ENCODE results near the gene FAM210A. TPM values are rescaled to one million over a fixed set of nuclear protein-coding genes. Genes with fewer than 3 reads are reported as not detected.

The FAM210A gene
- total RNA-seq, 1 donor from 2014 or later, result 15.1 TPM

- H3F3A ChIP-seq (ENCODE audit: low read depth), result no peaks in the 10 kb centered on the region
- no peaks in the 10 kb centered on the region for H3K9me3 ChIP-seq (ENCODE audit: low read depth)
- no peak overlapping the region for H3K4me2 ChIP-seq
- H3K4me3 ChIP-seq, result no peak overlapping the region
- no peak overlapping the region for H3K27ac ChIP-seq
- no peaks in the 10 kb centered on the region for H3K27me3 ChIP-seq
- H3K4me3 Mint-ChIP-seq, result no peak overlapping the region
- no peaks in the 10 kb centered on the region for H3K4me1 ChIP-seq
- peaks cover 2% of the 10 kb centered on the region for H3K9me3 Mint-ChIP-seq
- H3K36me3 ChIP-seq, result no peaks in the 10 kb centered on the region
- H2AFZ ChIP-seq (replicated peaks), result no peak overlapping the region
- no peak overlapping the region for H3K27ac Mint-ChIP-seq
- no peaks in the 10 kb centered on the region for H3K79me2 ChIP-seq (ENCODE audit: low read depth)
- TF ChIP-seq EZH2phosphoT487 (IDR thresholded peaks at IDR 0.05) (no peak), EZH2 (IDR thresholded peaks at IDR 0.05) (no peak), CTCF (IDR thresholded peaks at IDR 0.05) (no peak)
- DNase-seq (ENCODE audit: low spot score), result no peak
- H3K36me3 Mint-ChIP-seq, result no peaks in the 10 kb centered on the region
- peaks cover 2% of the 10 kb centered on the region for H3K27me3 Mint-ChIP-seq (ENCODE audit: insufficient read depth, low read depth)
- H3K9ac ChIP-seq, result no peak overlapping the region
- peaks cover 29% of the 10 kb centered on the region for H3K4me1 Mint-ChIP-seq
- H4K20me1 ChIP-seq (ENCODE audit: low read depth), result no peaks in the 10 kb centered on the region
Measured at GRCh38 chr18:13621886-13622619, 104.3 kb downstream of the FAM210A start.

DNA sequence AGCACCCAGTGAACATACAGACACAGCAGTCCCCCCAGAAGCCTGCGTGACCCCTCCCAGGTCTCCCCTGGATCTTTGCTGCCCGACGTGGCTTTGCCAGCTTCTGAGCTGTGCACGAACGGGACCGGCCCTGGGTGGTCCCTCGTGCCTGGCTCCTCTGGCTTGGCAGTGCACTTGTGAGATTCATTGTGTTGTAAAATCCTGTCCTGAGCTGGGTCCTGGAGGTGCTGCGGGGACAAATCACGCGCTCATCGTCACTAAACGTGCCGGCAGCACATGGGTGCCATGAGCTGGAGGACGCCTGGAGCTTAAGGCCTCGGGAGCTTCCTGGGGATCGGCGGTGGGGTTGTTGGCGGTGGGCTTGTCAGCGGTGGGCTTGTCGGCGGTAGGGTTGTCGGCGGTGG lies 104.9 kb downstream of the FAM210A start:
- no peaks in the 10 kb centered on the region for H3K27me3 ChIP-seq
- no peaks in the 10 kb centered on the region for H3K36me3 ChIP-seq
- H3F3A ChIP-seq (ENCODE audit: low read depth), result no peaks in the 10 kb centered on the region
- no peaks in the 10 kb centered on the region for H3K36me3 Mint-ChIP-seq
- TF ChIP-seq EZH2 (IDR thresholded peaks at IDR 0.05), result no peak
- TF ChIP-seq CTCF (IDR thresholded peaks at IDR 0.05), result no peak
- no peak for TF ChIP-seq EZH2phosphoT487 (IDR thresholded peaks at IDR 0.05)
- H3K4me3 Mint-ChIP-seq, result no peak overlapping the region
- H3K27ac ChIP-seq, result no peak overlapping the region
- peaks cover 2% of the 10 kb centered on the region for H3K9me3 Mint-ChIP-seq
- no peak overlapping the region for H3K9ac ChIP-seq
- peaks cover 2% of the 10 kb centered on the region for H3K27me3 Mint-ChIP-seq (ENCODE audit: insufficient read depth, low read depth)
- H3K4me1 Mint-ChIP-seq, result peaks cover 28% of the 10 kb centered on the region
- no peak overlapping the region for H3K4me3 ChIP-seq
- H3K9me3 ChIP-seq (ENCODE audit: low read depth), result no peaks in the 10 kb centered on the region
- no peaks in the 10 kb centered on the region for H4K20me1 ChIP-seq (ENCODE audit: low read depth)
- no peaks in the 10 kb centered on the region for H3K79me2 ChIP-seq (ENCODE audit: low read depth)
- DNase-seq (ENCODE audit: low spot score), result no peak
- no peak overlapping the region for H2AFZ ChIP-seq (replicated peaks)
- H3K27ac Mint-ChIP-seq, result no peak overlapping the region
- no peaks in the 10 kb centered on the region for H3K4me1 ChIP-seq
- no peak overlapping the region for H3K4me2 ChIP-seq

DNA sequence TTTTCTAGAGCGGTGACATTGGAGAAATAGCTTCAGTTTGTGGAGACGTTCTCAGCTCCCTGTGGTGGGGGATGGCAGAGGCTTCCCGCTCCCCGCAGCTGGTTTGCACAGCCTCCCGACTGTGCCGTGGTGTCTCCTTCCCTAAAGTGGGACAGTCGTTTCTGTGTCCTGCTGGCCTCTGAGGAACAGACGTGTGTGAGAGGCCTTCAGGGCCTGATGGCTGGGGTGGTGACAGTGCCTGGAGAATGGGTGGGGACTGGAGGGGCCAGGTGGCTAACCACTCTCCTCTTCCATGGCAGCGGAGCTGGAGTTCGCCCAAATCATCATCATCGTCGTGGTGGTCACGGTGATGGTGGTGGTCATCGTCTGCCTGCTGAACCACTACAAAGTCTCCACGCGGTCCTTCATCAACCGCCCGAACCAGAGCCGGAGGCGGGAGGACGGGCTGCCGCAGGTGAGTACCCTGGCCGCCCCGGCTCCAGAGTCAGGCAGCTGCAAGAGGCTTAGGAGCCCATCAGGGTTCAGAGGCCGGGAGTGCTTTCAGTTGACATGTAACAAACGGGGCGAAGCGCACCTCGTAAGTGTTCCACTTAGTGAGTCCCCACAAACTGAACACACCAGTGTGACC lies 105.4 kb downstream of the FAM210A start:
- no peaks in the 10 kb centered on the region for H3K9me3 ChIP-seq (ENCODE audit: low read depth)
- H3K4me3 Mint-ChIP-seq, result no peak overlapping the region
- H3K4me1 ChIP-seq, result no peaks in the 10 kb centered on the region
- H3K27ac Mint-ChIP-seq, result no peak overlapping the region
- H3K4me1 Mint-ChIP-seq, result peaks cover 27% of the 10 kb centered on the region
- no peak overlapping the region for H3K27ac ChIP-seq
- peaks cover 2% of the 10 kb centered on the region for H3K9me3 Mint-ChIP-seq
- H4K20me1 ChIP-seq (ENCODE audit: low read depth), result no peaks in the 10 kb centered on the region
- H3K4me2 ChIP-seq, result no peak overlapping the region
- no peak for DNase-seq (ENCODE audit: low spot score)
- H2AFZ ChIP-seq (replicated peaks), result no peak overlapping the region
- no peak for TF ChIP-seq EZH2 (IDR thresholded peaks at IDR 0.05)
- TF ChIP-seq EZH2phosphoT487 (IDR thresholded peaks at IDR 0.05), result no peak
- TF ChIP-seq CTCF (IDR thresholded peaks at IDR 0.05), result no peak
- no peak overlapping the region for H3K9ac ChIP-seq
- no peaks in the 10 kb centered on the region for H3K27me3 ChIP-seq
- no peaks in the 10 kb centered on the region for H3K36me3 ChIP-seq
- H3K79me2 ChIP-seq (ENCODE audit: low read depth), result no peaks in the 10 kb centered on the region
- peaks cover 2% of the 10 kb centered on the region for H3K27me3 Mint-ChIP-seq (ENCODE audit: insufficient read depth, low read depth)
- H3K4me3 ChIP-seq, result no peak overlapping the region
- H3K36me3 Mint-ChIP-seq, result no peaks in the 10 kb centered on the region
- H3F3A ChIP-seq (ENCODE audit: low read depth), result no peaks in the 10 kb centered on the region
